Astrocyte (in vitro differentiated cells and primary cell): Measurements from ENCODE around the gene CD151. TPM values are rescaled to one million over a fixed set of nuclear protein-coding genes. Genes with fewer than 3 reads are reported as not detected.

Source experiments
- DNase-seq: peaks from one replicate; pipeline ENCODE4 v3.0.0-alpha.2; 2010; ENCODE audit warnings: low read depth
- FAIRE-seq: peaks from 2 replicates; lab custom pipeline; 2011; peaks lifted over from hg19 to GRCh38; lab: Jason Lieb, UNC
- H2AFZ ChIP-seq: 2 replicates; pipeline ENCODE4 v1.6.0; 2012; ENCODE audit warnings: low read depth, low read length, inconsistent platforms
- H3K27ac ChIP-seq: 2 replicates; pipeline ENCODE4 v1.5.1; 2011; ENCODE audit warnings: low read depth, low read length, inconsistent platforms
- H3K27me3 ChIP-seq: 2 replicates; pipeline ENCODE4 v1.6.0; 2011; ENCODE audit warnings: low read length, inconsistent platforms; ENCODE audit not compliant: insufficient read depth
- H3K36me3 ChIP-seq: 2 replicates; pipeline ENCODE4 v1.5.1; 2011; ENCODE audit warnings: low read length, inconsistent platforms; ENCODE audit not compliant: insufficient read depth
- H3K4me1 ChIP-seq: 2 replicates; pipeline ENCODE4 v1.5.1; 2011; ENCODE audit warnings: low read length, inconsistent platforms; ENCODE audit not compliant: insufficient read depth
- H3K4me2 ChIP-seq: 2 replicates; pipeline ENCODE4 v1.6.0; 2012; ENCODE audit warnings: low read length, inconsistent platforms
- H3K4me3 ChIP-seq: 2 replicates; pipeline ENCODE4 v1.5.1; 2011; ENCODE audit warnings: low read depth, mild to moderate bottlenecking, low read length, inconsistent platforms; ENCODE audit not compliant: insufficient read depth
- H3K79me2 ChIP-seq: 2 replicates; pipeline ENCODE4 v1.6.0; 2012; ENCODE audit warnings: mild to moderate bottlenecking, low read length, inconsistent platforms; ENCODE audit not compliant: insufficient read depth
- H3K9ac ChIP-seq: 2 replicates; pipeline ENCODE4 v1.6.0; 2012; ENCODE audit warnings: mild to moderate bottlenecking, low read length, inconsistent platforms
- H3K9me3 ChIP-seq: 2 replicates; pipeline ENCODE4 v1.5.1; 2012; ENCODE audit warnings: low read depth, mild to moderate bottlenecking, low read length, inconsistent platforms; ENCODE audit not compliant: insufficient read depth
- H4K20me1 ChIP-seq: 2 replicates; pipeline ENCODE4 v1.6.0; 2012; ENCODE audit warnings: low read length, inconsistent platforms; ENCODE audit not compliant: insufficient read depth
- H3K27ac Mint-ChIP-seq: one replicate; pipeline ENCODE4 v1.8.0; 2021; ENCODE audit warnings: mild to moderate bottlenecking, mixed read lengths; ENCODE audit not compliant: unreplicated experiment
- H3K27me3 Mint-ChIP-seq: one replicate; pipeline ENCODE4 v1.8.0; 2021; ENCODE audit warnings: low read depth, mixed read lengths; ENCODE audit not compliant: unreplicated experiment
- H3K36me3 Mint-ChIP-seq: one replicate; pipeline ENCODE4 v1.8.0; 2021; ENCODE audit warnings: low read depth, mixed read lengths; ENCODE audit not compliant: unreplicated experiment
- H3K4me1 Mint-ChIP-seq: one replicate; pipeline ENCODE4 v1.8.0; 2021; ENCODE audit warnings: low read depth, mixed read lengths; ENCODE audit not compliant: unreplicated experiment
- H3K4me3 Mint-ChIP-seq: one replicate; pipeline ENCODE4 v1.8.0; 2021; ENCODE audit warnings: mild to moderate bottlenecking, moderate library complexity, mixed read lengths; ENCODE audit not compliant: unreplicated experiment
- H3K9me3 Mint-ChIP-seq: one replicate; pipeline ENCODE4 v1.8.0; 2021; ENCODE audit warnings: mild to moderate bottlenecking, mixed read lengths; ENCODE audit not compliant: unreplicated experiment
- CTCF ChIP-seq: IDR thresholded peaks from 2 replicates; pipeline ENCODE4 v1.5.1; 2011; ENCODE audit warnings: low read depth, mild to moderate bottlenecking, inconsistent platforms, low read length, moderate library complexity; ENCODE audit not compliant: insufficient read depth
- EZH2 ChIP-seq: IDR thresholded peaks from 2 replicates; pipeline ENCODE4 v1.6.1; 2012; ENCODE audit warnings: mild to moderate bottlenecking, low read length, inconsistent platforms; ENCODE audit not compliant: insufficient read depth
- total RNA-seq: library from RNA; stranded (reverse); gene quantifications from 2 replicates; pipeline ENCODE4 v1.2.1, GENCODE V29; 2021

The CD151 gene
- total RNA-seq, 1 donor from 2014 or later, result 421 TPM

- H3K4me1 ChIP-seq, result peaks cover 4% of the 10 kb centered on the region
- peaks cover 3% of the 10 kb centered on the region for H3K27me3 Mint-ChIP-seq
- H3K4me3 Mint-ChIP-seq, result no peak overlapping the region
- H3K27ac ChIP-seq, result no peak overlapping the region
- FAIRE-seq, result no peak
- peaks cover 8% of the 10 kb centered on the region for H3K36me3 Mint-ChIP-seq
- TF ChIP-seq CTCF, result no peak
- no peak for TF ChIP-seq EZH2
- H2AFZ ChIP-seq, result no peak overlapping the region
- no peak overlapping the region for H3K4me3 ChIP-seq
- H3K4me1 Mint-ChIP-seq, result no peaks in the 10 kb centered on the region
- DNase-seq, result no peak
- no peaks in the 10 kb centered on the region for H3K79me2 ChIP-seq
- H3K4me2 ChIP-seq, result no peak overlapping the region
- H4K20me1 ChIP-seq, result peaks cover 23% of the 10 kb centered on the region
- no peak overlapping the region for H3K9ac ChIP-seq
- no peaks in the 10 kb centered on the region for H3K9me3 Mint-ChIP-seq
- H3K27ac Mint-ChIP-seq, result no peak overlapping the region
- no peaks in the 10 kb centered on the region for H3K9me3 ChIP-seq
- H3K27me3 ChIP-seq, result no peaks in the 10 kb centered on the region
- no peaks in the 10 kb centered on the region for H3K36me3 ChIP-seq
Observed at GRCh38 chr11:875203-875602, 42.5 kb downstream of the CD151 start.

DNA sequence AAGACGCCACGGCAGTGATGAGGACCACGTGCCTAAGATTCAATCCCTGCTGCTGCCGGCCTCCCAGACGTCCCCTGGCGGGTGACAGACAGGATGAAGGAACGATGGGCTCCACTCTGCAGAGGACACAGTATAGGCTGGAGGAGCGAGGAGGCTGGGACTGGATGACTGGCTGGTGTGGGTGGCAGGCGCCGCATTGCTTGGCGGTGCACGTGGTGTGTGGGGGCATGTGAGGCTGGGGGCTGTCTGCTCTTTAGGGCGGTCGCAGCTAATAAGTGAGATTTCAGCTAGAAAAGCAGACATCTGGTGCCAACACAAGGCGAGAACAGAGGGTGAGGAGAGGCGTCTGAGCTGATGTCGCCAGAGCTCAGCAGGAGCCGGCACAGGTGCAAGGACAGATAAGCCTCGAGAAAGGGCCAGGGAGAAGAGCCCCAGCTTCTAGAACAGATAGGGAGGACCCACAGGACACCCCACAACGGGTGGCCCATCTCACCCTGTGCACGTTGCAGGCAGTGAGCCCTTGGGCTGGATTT, 43.1 kb downstream of the CD151 start:
- Histone ChIP-seq H4K20me1 (peaks cover 20% of the 10 kb centered on the region), H3K9ac (no peak overlapping the region), H3K4me1 (peaks cover 4% of the 10 kb centered on the region), H3K4me3 (no peak overlapping the region), H3K36me3 (no peaks in the 10 kb centered on the region), H3K9me3 (no peaks in the 10 kb centered on the region), H3K27ac (no peak overlapping the region), H3K27me3 (no peaks in the 10 kb centered on the region), H2AFZ (no peak overlapping the region), H3K4me2 (no peak overlapping the region), H3K79me2 (no peaks in the 10 kb centered on the region)
- Mint-ChIP-seq H3K4me1 (no peaks in the 10 kb centered on the region), H3K9me3 (no peaks in the 10 kb centered on the region), H3K27me3 (peaks cover 3% of the 10 kb centered on the region), H3K27ac (no peak overlapping the region), H3K36me3 (peaks cover 8% of the 10 kb centered on the region), H3K4me3 (no peak overlapping the region)
- TF ChIP-seq CTCF (no peak), EZH2 (no peak)
- FAIRE-seq (no peak), DNase-seq (no peak)

GRCh38 chr11:876545-876944, 43.8 kb downstream of the CD151 start:
- Histone ChIP-seq H3K4me1 (peaks cover 4% of the 10 kb centered on the region), H3K79me2 (no peaks in the 10 kb centered on the region), H3K36me3 (no peaks in the 10 kb centered on the region), H3K27me3 (no peaks in the 10 kb centered on the region), H3K4me2 (no peak overlapping the region), H4K20me1 (peaks cover 20% of the 10 kb centered on the region), H3K9ac (no peak overlapping the region), H3K27ac (no peak overlapping the region), H2AFZ (no peak overlapping the region), H3K9me3 (no peaks in the 10 kb centered on the region), H3K4me3 (no peak overlapping the region)
- no peak overlapping the region for H3K27ac Mint-ChIP-seq
- DNase-seq (no peak), FAIRE-seq (no peak)
- peaks cover 3% of the 10 kb centered on the region for H3K27me3 Mint-ChIP-seq
- no peaks in the 10 kb centered on the region for H3K9me3 Mint-ChIP-seq
- TF ChIP-seq EZH2 (no peak), CTCF (no peak)
- H3K4me1 Mint-ChIP-seq, result no peaks in the 10 kb centered on the region
- peaks cover 8% of the 10 kb centered on the region for H3K36me3 Mint-ChIP-seq
- no peak overlapping the region for H3K4me3 Mint-ChIP-seq
